IPS DF 4.7 (cell line): Measurements from ENCODE around the gene FBXO11.

Source experiments
- DNase-seq: peaks from one replicate; pipeline ENCODE4 v3.0.0-alpha.2; 2013; ENCODE audit warnings: low spot score; ENCODE audit errors: extremely low read depth

Gene FBXO11

DNA sequence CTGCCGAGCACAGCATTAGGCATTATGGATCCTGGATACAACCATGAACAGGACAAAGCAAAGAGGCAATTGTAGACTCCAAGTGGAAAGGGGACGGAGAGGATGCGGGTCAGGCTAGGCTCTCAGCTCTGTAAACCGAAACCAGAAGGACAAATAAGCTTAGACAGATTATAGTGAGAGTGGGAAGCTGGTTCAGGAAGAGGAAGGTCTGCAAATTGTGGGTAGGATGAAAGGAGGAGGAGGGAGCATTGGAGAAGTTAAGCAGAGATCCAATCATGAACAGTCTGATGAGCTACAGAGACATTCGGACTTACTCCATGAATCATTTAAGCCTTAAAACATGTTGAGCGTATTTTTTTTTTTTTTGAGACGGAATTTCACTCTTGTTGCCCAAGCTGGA lies 120.3 kb downstream of the FBXO11 start:
- no peak for DNase-seq

DNA sequence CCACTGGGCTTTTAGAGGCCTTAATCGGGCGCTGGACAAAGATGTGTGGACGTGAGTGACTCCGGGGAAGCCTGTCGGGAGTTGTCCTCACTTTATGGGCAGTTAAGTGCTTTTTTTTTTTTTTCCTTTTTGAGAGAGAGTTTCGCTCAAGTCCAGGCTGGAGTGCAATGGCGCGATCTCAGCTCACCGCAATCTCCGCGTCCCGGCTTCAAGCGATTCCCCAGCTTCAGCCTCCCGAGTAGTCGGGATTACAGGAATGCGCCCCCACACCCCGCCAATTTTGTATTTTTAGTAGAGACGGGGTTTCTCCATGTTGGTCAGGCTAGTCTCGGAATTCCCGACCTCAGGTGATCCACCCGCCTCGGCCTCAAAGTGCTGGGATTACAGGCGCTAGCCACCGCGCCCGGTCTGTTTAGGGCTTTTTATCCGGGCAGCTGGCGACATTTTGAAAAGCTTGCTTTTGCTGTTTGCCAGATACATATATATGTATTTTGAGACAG lies 121.9 kb downstream of the FBXO11 start:
- DNase-seq: no peak

DNA sequence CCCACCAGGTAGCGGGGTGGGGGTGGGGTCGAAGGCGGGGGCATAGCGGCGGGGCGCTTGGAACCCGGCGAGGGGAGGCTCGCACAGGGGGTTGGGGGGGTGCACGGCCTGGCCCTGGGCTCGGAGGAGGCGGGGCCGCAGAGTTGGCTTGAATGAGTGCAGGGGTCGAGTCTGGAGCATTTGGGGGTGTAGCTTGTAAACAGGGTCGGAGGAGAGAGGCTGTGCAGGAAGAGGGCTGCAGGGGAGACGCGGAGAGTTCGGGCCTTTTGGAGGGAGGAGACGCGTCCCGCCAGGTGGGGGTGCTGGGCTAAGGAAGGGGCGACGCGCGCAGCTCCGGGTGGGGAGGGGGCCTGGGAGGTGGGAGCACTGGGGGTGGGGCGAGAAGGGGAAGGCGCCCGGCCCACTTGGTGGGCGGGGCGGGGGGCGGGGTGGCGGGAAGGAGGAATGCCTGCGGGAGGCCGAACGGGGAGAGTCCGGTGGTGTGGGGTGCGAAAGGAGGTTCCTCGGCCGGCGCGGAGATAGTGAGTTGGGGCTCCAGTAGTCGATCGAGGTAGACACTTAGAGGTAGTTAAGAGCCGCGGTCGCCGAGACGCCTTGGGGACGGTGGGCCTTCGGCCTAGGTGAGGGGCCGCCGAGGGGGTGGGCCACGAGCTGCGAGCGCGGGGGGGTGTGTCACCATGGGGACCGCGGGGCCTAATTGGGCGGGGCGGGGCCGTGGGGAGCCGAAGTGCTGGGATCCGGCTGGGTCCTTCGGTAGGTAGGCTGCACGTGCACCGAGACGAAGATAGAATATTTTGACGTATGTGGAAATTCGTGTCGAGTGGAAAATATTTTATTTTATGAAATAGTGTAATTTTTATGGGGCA lies 122.6 kb downstream of the FBXO11 start:
- DNase-seq: no peak

DNA sequence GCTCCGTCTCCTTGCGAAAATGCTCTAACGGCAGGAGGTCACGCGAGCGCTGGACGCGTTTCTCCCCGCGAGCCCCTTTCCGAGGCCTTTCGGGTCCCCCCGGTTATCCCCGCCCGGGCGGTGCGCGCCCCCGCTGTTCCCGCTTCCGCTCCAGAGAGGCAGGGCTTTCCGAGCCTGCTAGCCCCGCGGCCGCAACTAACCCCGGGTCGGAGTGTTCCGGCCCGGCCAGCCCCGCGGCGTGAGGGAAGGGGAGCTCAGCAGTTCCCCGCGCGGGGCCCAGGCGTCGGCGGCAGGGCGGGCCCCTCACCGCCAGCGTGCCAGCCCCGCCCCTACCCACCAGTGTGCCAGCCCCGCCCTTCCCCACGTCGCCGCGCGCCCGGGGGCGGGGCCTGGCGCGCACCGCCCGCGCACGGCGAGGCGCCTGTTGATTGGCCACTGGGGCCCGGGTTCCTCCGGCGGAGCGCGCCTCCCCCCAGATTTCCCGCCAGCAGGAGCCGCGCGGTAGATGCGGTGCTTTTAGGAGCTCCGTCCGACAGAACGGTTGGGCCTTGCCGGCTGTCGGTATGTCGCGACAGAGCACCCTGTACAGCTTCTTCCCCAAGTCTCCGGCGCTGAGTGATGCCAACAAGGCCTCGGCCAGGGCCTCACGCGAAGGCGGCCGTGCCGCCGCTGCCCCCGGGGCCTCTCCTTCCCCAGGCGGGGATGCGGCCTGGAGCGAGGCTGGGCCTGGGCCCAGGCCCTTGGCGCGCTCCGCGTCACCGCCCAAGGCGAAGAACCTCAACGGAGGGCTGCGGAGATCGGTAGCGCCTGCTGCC lies 123.4 kb downstream of the FBXO11 start, which contains the start of gene MSH6:
Gene MSH6, plus strand, starts transcription at position 475 of the 815 bp plus-strand sequence. Its CDS starts 89 bp downstream, at position 564.
- DNase-seq: no peak

DNA sequence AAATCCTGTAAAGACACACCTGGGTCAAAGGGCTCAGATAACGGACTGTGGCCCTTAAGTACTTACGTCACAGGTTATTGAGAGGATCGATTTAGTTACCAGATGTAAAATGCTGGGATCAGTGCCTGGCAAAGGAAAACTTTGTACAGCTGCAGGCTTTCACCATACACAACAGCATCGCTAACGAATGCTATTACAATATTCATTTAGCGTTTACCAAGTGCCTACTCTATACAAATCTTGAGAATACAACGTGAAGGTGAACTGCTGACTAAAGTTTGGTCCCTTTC lies 124.0 kb downstream of the FBXO11 start:
- DNase-seq: no peak

DNA sequence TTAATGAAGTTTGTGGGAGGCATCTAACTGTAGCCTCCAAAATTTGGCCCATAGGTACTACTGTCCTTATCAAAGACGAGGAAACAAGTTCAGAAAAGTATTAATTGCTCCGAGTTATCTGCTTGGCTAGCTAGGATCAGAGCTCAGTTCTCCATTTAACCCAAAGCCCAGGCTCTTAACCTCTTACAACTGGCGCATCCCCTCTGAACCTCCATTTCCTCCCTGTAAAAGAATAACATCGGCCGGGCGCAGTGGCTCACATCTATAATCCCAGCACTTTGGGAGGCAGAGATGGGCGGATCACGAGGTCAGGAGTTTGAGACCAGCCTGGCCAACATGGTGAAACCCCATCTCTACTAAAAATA lies 126.9 kb downstream of the FBXO11 start:
- no peak for DNase-seq

DNA sequence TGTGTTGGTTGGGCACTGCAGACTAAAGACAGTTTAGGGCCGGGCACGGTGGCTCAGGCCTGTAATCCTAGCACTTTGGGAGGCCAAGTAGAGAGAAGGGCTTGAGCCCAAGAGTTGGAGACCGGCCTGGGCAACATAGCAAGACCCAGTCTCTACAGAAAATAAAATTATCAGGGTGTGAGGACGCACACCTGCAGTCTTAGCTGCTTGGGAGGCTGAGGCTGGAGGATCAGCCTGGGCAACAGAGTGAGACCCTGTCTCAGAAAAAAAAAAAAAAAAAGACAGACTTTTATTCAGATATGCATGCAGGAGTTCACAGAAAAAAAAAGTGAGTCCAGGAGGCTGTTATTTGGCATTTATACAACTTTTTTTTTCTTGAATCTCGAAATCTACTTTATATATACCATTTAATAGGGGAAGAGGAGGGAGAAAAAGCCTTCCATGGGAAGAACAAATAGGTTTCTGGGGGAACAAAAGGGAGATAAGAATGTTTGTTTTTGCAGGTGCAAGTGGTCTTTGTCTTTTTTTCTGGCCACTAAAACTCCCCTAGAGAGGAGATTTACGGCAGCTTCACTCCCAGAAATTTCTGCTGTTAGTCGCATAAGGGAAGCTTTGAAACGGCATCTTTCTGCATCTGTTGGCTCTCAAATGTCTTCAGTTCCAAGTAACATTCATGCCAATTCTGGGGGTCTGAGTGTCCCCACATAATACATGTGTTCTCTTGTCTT lies 127.4 kb downstream of the FBXO11 start:
- DNase-seq: no peak

DNA sequence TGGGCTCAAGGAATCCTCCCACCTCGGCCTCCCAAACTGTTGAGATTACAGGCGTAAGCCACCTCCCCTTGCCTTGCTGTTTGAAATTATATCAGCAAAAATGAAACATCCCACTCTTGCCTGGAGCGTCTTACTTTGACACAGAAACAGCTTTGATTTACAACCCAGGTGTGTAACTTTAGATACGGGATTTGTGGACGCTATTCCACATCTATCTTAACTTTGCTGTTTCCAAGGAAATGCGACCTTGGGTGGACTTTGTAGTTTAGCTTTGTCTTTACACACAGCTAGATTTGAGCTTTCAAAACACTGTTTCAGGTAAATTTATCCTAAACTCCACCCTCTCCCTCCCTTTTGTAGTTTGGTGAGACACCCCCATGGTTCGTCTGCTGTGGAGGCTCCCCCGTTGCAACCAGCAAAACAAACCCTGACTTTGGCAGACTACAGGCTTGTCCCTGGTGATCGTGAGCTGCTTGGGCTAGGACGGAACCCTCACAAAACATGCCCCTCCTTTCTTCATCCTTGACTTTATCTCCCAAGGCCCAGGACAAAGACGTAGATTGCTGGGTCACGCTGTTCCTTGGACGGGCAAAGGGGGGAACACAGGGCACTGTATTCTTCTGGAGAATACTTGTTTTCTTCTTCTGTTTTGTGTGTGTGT lies 128.9 kb downstream of the FBXO11 start:
- DNase-seq: no peak

DNA sequence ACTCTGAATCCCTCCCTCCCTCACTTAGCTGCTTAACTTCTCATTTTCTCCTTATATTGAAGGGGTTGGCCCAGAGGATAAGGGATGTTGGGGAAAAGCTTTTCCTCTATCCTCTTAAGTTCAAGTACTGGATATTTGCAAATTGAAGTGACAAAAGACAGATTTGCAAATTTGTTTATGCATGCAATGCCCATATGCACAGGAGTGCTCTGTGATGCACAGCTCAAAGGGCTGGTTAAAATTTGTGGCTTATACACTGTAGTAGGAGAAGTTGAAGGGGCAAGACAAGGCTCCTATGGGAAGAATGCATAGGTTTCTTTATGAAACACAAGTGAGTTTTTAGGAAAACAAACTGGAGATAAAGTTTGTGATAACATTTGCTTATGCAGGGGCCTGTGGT lies 131.7 kb downstream of the FBXO11 start:
- no peak for DNase-seq

DNA sequence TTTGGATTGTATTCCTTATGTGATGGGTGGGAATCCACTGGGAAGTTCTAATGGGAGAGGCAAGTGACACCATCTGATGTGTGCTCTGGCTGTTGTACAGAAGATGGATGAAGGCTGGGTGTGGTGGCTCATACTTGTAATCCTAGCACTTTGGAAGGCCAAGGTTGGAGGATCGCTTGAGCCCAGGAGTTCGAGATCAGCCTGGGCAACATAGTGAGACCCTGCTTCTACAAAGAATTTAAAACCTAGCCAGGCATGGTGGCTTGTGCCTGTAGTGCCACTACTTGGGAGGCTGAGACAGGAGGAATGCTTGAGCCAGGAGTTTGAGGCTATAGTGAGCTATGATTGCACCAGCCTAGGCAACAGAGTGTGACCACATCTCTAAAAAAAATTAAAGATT lies 134.0 kb downstream of the FBXO11 start:
- no peak for DNase-seq

DNA sequence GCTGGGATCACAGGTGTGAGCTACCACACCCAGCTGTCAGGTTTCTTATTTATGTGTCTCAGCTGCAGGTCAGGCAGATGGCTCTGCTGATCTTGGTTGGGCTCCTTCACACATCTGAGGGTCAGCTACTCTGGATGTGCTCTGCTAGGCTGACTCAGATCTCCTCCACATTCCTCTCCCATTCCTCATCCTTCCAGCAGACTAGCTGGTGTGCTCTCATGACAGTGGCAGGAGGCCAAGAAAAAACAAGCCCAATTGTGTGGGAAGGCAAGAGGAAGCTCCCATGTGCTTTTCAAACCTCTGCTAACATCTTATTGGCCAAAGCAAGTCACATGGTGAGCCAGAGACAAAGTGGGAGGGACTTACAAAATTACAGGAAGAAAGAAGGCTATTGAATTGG lies 135.1 kb downstream of the FBXO11 start:
- DNase-seq: no peak

DNA sequence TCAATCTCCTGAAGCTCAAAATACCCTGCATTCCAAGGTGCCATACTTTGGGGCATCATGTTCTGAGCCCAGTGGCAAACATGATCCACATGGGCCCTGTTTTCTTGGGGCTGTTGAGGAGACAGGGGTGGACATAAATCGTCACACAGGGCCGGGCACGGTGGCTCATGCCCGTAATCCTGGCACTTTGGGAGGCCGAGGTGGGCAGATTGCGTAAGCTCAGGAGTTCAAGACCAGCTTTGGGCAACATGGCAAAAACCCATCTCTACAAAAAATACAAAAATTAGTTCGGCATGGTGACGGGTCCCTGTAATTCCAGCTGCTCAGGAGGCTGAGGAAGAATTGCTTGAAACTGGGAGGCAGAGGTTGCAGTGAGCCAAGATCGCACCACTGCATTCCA lies 137.0 kb downstream of the FBXO11 start:
- no peak for DNase-seq

DNA sequence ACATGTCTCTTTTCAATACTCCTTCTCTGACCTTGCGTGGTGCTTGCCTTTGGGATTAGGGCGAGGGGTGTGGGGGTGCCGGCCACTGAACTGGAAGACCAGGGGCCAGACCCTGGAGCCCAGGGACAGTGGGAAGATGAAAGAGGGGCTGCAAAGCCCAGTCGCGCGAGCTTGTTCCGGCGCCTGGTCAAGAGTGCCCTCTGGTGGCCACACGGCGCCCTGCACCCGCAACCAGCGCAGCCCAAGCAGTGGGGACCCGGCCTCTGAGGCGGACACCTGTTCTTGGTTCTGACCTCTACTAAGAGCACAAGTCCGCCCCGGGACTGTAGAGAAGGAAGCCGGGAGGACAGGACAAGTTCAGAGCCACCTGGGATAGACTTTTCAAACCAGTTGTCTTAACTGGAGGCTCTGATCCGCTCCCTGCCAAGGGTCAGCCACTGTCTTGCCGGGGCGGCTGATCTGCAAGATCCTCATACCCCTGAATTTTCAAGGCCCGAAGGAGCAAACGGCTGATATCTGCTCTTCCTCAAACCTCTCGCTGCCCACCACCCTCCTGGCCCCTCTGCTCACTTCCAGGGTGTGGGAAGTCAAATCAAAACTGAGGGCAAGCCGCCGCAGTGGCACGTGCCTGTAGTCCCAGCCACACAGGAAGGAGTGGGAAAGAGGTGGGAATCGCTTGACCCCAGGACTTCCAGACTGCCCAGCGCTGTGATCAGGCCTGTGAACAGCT lies 138.3 kb downstream of the FBXO11 start:
- no peak for DNase-seq

DNA sequence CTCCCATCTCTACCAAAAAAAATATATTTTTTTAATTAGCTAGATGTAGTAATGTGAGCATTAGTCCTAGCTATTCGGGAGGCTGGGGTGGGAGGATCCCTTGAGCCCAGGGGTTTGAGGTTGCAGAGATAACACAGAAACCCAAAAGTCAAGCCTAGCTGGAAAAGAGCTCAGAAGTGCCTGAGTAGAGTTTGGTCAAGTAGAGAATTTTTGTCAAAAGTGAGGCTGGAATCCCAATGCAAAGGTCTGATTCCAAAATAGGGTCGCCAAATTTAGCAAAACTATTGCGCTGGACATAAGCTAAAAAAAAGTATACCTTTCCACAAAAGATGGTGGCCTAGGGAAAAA lies 138.8 kb downstream of the FBXO11 start:
- DNase-seq: no peak

DNA sequence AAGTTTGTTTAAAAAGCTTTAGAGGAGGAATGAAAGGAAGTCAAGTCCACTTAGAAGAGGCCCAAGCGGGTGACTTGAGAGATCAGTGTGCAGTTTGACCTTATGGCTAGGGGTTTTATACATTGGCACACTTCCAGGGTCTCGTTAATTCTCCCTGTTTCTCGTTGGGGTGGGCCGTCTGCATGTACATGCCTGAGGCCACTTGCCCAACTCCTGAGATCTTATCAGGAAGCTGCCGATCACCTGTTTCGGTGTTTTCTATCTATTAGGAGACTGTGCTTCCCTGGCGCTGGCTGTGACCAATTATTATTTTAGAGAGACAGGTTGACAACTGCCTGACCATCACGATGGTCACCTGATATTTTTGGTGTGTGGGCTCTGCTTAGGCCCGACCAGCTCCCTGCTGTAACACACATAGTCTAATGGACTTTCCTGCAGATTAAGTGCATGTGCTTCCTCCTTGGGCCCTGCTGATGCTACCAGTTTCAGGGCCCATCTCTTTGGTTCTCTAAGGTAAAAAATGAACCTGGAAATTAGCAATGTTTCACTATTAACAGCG lies 154.4 kb downstream of the FBXO11 start:
- DNase-seq: no peak

DNA sequence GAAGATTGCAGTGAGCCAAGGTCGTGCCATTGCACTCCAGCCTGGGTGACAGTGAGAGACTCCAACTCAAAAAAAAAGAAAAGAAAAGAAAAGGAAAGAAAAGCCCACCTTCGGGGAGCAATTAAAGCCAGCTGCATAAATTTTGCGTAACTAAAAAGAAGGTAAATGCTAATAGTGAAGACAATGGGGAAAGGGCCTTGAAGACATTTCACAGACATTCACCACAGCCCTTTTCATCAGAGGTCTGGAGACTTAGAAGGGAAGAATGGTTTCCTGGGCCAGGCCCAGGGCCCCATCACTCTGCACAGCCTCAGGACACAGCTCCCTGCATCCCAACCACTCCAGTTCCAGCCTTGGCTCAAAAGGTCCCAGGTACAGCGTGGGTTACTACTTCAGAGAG lies 158.4 kb downstream of the FBXO11 start:
- DNase-seq: no peak

DNA sequence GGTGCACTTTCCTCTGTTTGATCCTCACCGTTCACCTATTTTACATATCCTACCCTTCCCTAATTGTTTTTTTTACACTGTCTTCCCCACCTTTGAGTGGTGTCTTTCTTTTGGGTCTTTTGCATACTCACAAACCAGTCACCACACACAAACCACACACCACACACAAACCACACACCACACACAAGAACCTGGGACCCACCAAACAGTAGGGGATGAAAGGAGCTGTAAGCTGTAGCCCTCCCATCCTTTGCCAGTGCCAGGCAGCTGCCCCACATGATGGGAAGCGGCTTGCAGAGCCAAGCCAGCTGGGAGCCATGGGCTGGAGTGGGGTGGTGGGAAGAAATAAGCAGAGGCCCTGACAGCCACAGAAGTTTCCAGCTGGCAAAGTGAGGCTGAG lies 162.2 kb downstream of the FBXO11 start:
- no peak for DNase-seq

DNA sequence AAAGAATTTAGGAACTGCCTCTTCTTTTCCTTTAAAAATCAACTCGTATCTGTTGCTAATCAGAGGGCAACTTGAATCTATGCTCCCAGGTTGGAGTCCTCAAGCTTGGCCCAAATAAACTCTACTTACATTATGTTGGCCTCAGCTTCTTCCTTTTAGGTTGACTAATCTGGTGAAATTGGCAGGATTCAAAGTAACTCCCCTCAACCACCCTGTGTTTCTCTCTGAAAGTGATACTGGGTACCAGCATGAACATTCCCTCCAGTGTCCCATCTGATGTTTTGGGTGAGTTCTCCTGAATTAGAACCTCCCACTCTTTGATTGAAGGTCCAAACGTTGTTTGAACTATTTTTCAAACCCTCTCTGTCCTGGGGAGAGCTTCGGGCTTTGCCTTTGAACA lies 164.7 kb downstream of the FBXO11 start:
- DNase-seq: no peak

DNA sequence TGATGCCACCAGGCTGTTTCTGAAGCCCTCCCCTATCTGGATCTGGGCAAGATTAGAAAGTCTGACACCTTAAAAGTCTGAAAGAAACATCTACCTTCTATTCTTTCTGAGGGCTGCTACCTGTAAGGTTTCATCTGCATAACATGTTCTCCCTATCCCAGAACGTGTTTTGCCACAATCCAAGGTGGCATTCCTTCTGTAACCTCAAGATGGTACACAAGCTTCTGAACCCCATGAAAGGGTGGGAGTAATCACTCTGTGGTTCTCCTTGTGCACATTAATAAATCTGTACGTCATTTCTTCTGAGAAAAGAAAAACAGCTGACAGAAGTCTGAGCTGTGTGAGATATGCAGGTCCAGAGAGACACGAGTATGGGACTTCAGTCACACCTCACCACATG lies 165.2 kb downstream of the FBXO11 start:
- DNase-seq: no peak
